Neuron (in vitro differentiated cells): ENCODE data around the gene NRXN3.
"Not testable (repeated sequence)": the region's sequence is repeated elsewhere in the genome, so short reads cannot be mapped to it uniquely, and the experiment has no call there.

Experiments
- H2AFZ ChIP-seq: one replicate; pipeline ENCODE4 v1.6.1; 2013; ENCODE audit warnings: low read depth, mild to moderate bottlenecking, inconsistent platforms, low read length, moderate library complexity
- H3K27me3 ChIP-seq: one replicate; pipeline ENCODE4 v1.6.1; 2013; ENCODE audit warnings: low read length; ENCODE audit not compliant: insufficient read depth
- H3K36me3 ChIP-seq: one replicate; pipeline ENCODE4 v1.6.1; 2013; ENCODE audit warnings: low read length; ENCODE audit not compliant: insufficient read depth
- H3K4me1 ChIP-seq: one replicate; pipeline ENCODE4 v1.6.1; 2013; ENCODE audit warnings: low read length; ENCODE audit not compliant: insufficient read depth
- H3K4me3 ChIP-seq: 2 replicates; pipeline ENCODE4 v1.5.1; 2013; ENCODE audit warnings: mild to moderate bottlenecking, low read length, moderate library complexity
- H3K9me3 ChIP-seq: one replicate; pipeline ENCODE4 v1.6.1; 2013; ENCODE audit warnings: low read length

Gene NRXN3

GRCh38 chr14:79098324-79098723 is 928.2 kb downstream of the NRXN3 start:
- Histone ChIP-seq H3K4me3 (no peak overlapping the region), H3K4me1 (no peaks in the 10 kb centered on the region), H3K27me3 (no peaks in the 10 kb centered on the region), H3K9me3 (no peaks in the 10 kb centered on the region), H2AFZ (no peak overlapping the region), H3K36me3 (no peaks in the 10 kb centered on the region)

GRCh38 chr14:79100578-79100977 is 930.4 kb downstream of the NRXN3 start:
- Histone ChIP-seq H3K4me3 (no peak overlapping the region), H3K36me3 (no peaks in the 10 kb centered on the region), H3K27me3 (no peaks in the 10 kb centered on the region), H3K4me1 (no peaks in the 10 kb centered on the region), H2AFZ (no peak overlapping the region), H3K9me3 (no peaks in the 10 kb centered on the region)

GRCh38 chr14:79101388-79101787 is 931.2 kb downstream of the NRXN3 start:
- Histone ChIP-seq H3K4me3 (no peak overlapping the region), H3K27me3 (no peaks in the 10 kb centered on the region), H3K9me3 (no peaks in the 10 kb centered on the region), H3K4me1 (no peaks in the 10 kb centered on the region), H3K36me3 (no peaks in the 10 kb centered on the region), H2AFZ (no peak overlapping the region)

GRCh38 chr14:79103764-79104163 is 933.6 kb downstream of the NRXN3 start:
- no peaks in the 10 kb centered on the region for H3K36me3 ChIP-seq
- H2AFZ ChIP-seq = no peak overlapping the region
- H3K4me3 ChIP-seq = no peak overlapping the region

GRCh38 chr14:79110564-79110963 is 940.4 kb downstream of the NRXN3 start:
- H3K4me3 ChIP-seq, H3K9me3 ChIP-seq, H3K27me3 ChIP-seq, H2AFZ ChIP-seq, H3K36me3 ChIP-seq: not testable (repeated sequence)
- peaks cover 10% of the 10 kb centered on the region for H3K4me1 ChIP-seq

More at GRCh38 chr14:79103764-79104163, 933.6 kb downstream of the NRXN3 start:
- Histone ChIP-seq H3K27me3 (no peaks in the 10 kb centered on the region), H3K9me3 (no peaks in the 10 kb centered on the region), H3K4me1 (no peaks in the 10 kb centered on the region)

- no peak overlapping the region for H2AFZ ChIP-seq
- no peaks in the 10 kb centered on the region for H3K27me3 ChIP-seq
- H3K9me3 ChIP-seq = no peaks in the 10 kb centered on the region
- H3K4me1 ChIP-seq = peaks cover 10% of the 10 kb centered on the region
- no peaks in the 10 kb centered on the region for H3K36me3 ChIP-seq
- H3K4me3 ChIP-seq = no peak overlapping the region
These were observed 941.9 kb downstream of the NRXN3 start for GRCh38 chr14:79111987-79112501.

GRCh38 chr14:79117561-79117960 is 947.4 kb downstream of the NRXN3 start:
- peaks cover under 1% of the 10 kb centered on the region for H3K4me1 ChIP-seq
- H2AFZ ChIP-seq = no peak overlapping the region
- H3K4me3 ChIP-seq = no peak overlapping the region
- no peaks in the 10 kb centered on the region for H3K9me3 ChIP-seq
- H3K27me3 ChIP-seq = no peaks in the 10 kb centered on the region
- no peaks in the 10 kb centered on the region for H3K36me3 ChIP-seq

GRCh38 chr14:79118291-79118690 is 948.1 kb downstream of the NRXN3 start:
- Histone ChIP-seq H2AFZ (no peak overlapping the region), H3K36me3 (no peaks in the 10 kb centered on the region), H3K4me1 (no peaks in the 10 kb centered on the region), H3K9me3 (no peaks in the 10 kb centered on the region), H3K4me3 (no peak overlapping the region), H3K27me3 (no peaks in the 10 kb centered on the region)

- peaks cover 14% of the 10 kb centered on the region for H3K4me1 ChIP-seq
- H3K36me3 ChIP-seq = no peaks in the 10 kb centered on the region
- H3K27me3 ChIP-seq = no peaks in the 10 kb centered on the region
- H3K4me3 ChIP-seq = no peak overlapping the region
- no peak overlapping the region for H2AFZ ChIP-seq
- no peaks in the 10 kb centered on the region for H3K9me3 ChIP-seq
These were observed 964.2 kb downstream of the NRXN3 start for GRCh38 chr14:79134361-79134760.

GRCh38 chr14:79136071-79137044 is 966.2 kb downstream of the NRXN3 start:
- Histone ChIP-seq H2AFZ (no peak overlapping the region), H3K4me1 (peaks cover 14% of the 10 kb centered on the region), H3K36me3 (no peaks in the 10 kb centered on the region), H3K4me3 (no peak overlapping the region), H3K9me3 (no peaks in the 10 kb centered on the region), H3K27me3 (no peaks in the 10 kb centered on the region)

- no peaks in the 10 kb centered on the region for H3K36me3 ChIP-seq
- H3K4me3 ChIP-seq = no peak overlapping the region
- H3K27me3 ChIP-seq = no peaks in the 10 kb centered on the region
- H2AFZ ChIP-seq = no peak overlapping the region
- H3K9me3 ChIP-seq = no peaks in the 10 kb centered on the region
- H3K4me1 ChIP-seq = peaks cover 14% of the 10 kb centered on the region
These were observed 966.9 kb downstream of the NRXN3 start for GRCh38 chr14:79137045-79137430.

- Histone ChIP-seq H3K9me3 (no peaks in the 10 kb centered on the region), H2AFZ (no peak overlapping the region), H3K4me3 (no peak overlapping the region), H3K36me3 (no peaks in the 10 kb centered on the region), H3K27me3 (no peaks in the 10 kb centered on the region), H3K4me1 (peaks cover 14% of the 10 kb centered on the region)
These were observed 967.7 kb downstream of the NRXN3 start for GRCh38 chr14:79137836-79138235.

GRCh38 chr14:79144896-79145295 is 974.7 kb downstream of the NRXN3 start:
- Histone ChIP-seq H3K4me1 (no peaks in the 10 kb centered on the region), H2AFZ (no peak overlapping the region)

More at GRCh38 chr14:79144896-79145295, 974.7 kb downstream of the NRXN3 start:
- Histone ChIP-seq H3K36me3 (no peaks in the 10 kb centered on the region), H3K4me3 (no peak overlapping the region), H3K27me3 (no peaks in the 10 kb centered on the region), H3K9me3 (no peaks in the 10 kb centered on the region)
